ENCODE measurements around the gene DENND5B. TPM values are rescaled to one million over a fixed set of nuclear protein-coding genes. Genes with fewer than 3 reads are reported as not detected.
"Not testable (repeated sequence)": the region's sequence is repeated elsewhere in the genome, so short reads cannot be mapped to it uniquely, and the experiment has no call there.

DENND5B gene
- total RNA-seq, 4 donors from 2014 or later: 1.6 to 9.7 (median 5.8) TPM

DNA sequence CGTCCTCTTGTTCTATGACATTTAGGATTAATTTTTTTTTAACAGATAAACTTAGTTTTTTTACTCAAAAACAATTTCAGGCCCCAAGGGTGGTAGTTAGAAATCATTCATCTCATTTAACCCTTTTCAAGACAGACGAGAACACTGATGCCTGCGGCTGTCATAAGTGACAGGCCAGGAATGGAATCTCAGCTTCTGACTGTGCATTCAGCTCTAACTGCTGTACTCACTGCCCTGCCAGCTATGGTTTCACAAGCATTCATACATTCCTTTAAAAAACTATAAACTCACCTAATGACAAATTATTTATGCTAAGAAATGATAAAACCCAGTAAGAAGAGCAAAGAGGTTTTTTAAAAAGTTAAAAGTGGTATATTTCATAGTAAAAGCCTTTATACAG is 8.8 kb downstream of the DENND5B start:
- Histone ChIP-seq H3K4me1 (no peaks in the 10 kb centered on the region), H3K4me3 (no peak overlapping the region), H3K36me3 (no peaks in the 10 kb centered on the region), H3K27ac (no peak overlapping the region), H3K27me3 (no peaks in the 10 kb centered on the region), H3K9me3 (no peaks in the 10 kb centered on the region)
- no peak for DNase-seq (ENCODE audit: low spot score in 2 of 2)
- WGBS: 81% methylated on average over 3 of the region's 3 CpGs
- TF ChIP-seq, protein P1, sequence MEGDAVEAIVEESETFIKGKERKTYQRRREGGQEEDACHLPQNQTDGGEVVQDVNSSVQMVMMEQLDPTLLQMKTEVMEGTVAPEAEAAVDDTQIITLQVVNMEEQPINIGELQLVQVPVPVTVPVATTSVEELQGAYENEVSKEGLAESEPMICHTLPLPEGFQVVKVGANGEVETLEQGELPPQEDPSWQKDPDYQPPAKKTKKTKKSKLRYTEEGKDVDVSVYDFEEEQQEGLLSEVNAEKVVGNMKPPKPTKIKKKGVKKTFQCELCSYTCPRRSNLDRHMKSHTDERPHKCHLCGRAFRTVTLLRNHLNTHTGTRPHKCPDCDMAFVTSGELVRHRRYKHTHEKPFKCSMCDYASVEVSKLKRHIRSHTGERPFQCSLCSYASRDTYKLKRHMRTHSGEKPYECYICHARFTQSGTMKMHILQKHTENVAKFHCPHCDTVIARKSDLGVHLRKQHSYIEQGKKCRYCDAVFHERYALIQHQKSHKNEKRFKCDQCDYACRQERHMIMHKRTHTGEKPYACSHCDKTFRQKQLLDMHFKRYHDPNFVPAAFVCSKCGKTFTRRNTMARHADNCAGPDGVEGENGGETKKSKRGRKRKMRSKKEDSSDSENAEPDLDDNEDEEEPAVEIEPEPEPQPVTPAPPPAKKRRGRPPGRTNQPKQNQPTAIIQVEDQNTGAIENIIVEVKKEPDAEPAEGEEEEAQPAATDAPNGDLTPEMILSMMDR (IDR thresholded peaks at IDR 0.05): no peak
- TF ChIP-seq POLR2AphosphoS5 (IDR thresholded peaks at IDR 0.05): no peak
- no peak for TF ChIP-seq POLR2A (IDR thresholded peaks at IDR 0.05)
- no peak for TF ChIP-seq EP300 (IDR thresholded peaks at IDR 0.05)

DNA sequence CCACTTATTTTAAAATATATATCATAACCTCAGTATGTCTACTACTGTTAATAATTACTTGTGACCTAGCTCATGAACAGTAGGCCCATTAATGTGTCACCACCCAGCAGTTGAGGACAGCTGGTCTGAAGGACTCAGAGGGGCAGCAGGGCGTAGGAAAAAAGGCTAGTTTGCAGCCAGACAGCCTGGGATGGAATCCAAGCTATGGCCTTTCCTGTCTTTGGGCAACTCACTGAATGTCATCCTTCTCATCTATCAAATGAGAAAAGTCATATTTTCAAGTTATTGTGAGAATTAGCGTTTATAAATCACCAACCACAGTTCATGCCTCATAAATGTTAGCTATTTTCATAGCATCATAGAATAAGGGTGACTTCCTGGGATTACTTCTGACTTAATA is 12.3 kb downstream of the DENND5B start:
- H3K27me3 ChIP-seq: no peaks in the 10 kb centered on the region
- H3K4me1 ChIP-seq: no peaks in the 10 kb centered on the region
- no peaks in the 10 kb centered on the region for H3K9me3 ChIP-seq
- no peak overlapping the region for H3K27ac ChIP-seq
- no peaks in the 10 kb centered on the region for H3K36me3 ChIP-seq
- no peak for DNase-seq (ENCODE audit: low spot score in 2 of 2)
- no peak overlapping the region for H3K4me3 ChIP-seq
- TF ChIP-seq EP300 (IDR thresholded peaks at IDR 0.05): no peak
- TF ChIP-seq, protein P1 (IDR thresholded peaks at IDR 0.05): no peak
- TF ChIP-seq POLR2AphosphoS5 (IDR thresholded peaks at IDR 0.05): no peak
- TF ChIP-seq POLR2A (IDR thresholded peaks at IDR 0.05): no peak
- 48% methylated on average over 2 of the region's 2 CpGs for WGBS

DNA sequence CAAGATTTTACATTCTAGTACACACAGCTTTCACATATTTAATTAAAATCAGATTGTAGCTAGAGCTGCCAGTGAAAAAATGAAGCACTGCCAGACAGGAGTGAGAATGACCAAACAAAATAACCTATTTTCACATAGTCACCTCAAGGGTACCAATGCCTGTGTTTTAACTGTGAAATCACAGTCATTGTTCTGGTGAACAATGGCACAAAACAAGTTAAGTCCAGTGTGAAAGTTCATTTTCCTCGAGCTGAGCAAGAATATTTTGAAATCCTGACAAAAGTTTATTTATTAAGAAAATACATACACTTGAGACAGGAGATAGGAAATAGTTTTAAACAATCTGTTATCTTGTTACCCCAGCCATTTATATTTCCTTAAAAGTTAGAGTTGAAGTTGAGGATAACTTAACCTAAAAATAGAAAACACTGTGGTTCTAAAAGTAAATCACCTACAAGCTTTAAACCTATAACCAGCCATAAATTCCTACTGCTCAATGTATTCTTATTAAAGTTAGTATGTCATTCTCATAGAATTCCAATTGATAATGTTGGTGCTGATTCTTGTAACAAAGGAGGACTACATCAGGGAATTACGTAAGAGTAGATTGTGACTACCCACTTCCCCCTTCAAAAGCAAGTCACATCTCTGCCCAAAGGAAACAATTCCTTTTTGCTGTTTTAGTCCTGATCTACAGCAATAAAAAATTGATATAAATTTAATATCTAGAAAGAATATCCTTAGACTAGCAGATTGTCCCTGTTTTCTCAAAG is 15.9 kb downstream of the DENND5B start:
- H3K9me3 ChIP-seq: no peaks in the 10 kb centered on the region
- TF ChIP-seq, protein P1 (IDR thresholded peaks at IDR 0.05): no peak
- TF ChIP-seq POLR2AphosphoS5 (IDR thresholded peaks at IDR 0.05) (no peak), POLR2A (IDR thresholded peaks at IDR 0.05) (no peak), EP300 (IDR thresholded peaks at IDR 0.05) (no peak)
- no peak overlapping the region for H3K4me3 ChIP-seq
- WGBS: 50% methylated on average over 2 of the region's 2 CpGs
- no peaks in the 10 kb centered on the region for H3K27me3 ChIP-seq
- no peaks in the 10 kb centered on the region for H3K36me3 ChIP-seq
- no peak overlapping the region for H3K27ac ChIP-seq
- no peaks in the 10 kb centered on the region for H3K4me1 ChIP-seq
- DNase-seq (ENCODE audit: low spot score in 2 of 2): no peak

DNA sequence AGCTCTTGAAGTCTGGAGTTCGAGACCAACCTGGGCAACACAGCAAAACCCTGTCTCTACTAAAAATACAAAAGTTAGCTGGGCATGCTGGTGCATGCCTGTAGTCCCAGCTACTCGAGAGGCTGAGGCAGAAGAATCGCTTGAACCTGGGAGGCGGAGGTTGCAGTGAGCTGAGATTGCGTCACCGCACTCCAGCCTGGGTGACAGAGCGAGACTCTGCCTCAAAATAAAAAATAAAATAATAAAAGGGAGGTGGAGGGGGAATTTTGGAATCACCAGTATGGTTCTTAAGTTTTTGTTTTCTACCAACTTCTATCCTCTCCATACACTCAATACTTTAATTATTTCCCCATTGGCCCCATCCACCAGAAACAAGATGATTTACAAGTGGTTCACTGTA is 16.6 kb downstream of the DENND5B start:
- H3K4me1 ChIP-seq; H3K27me3 ChIP-seq; DNase-seq (ENCODE audit: low spot score in 2 of 2); H3K4me3 ChIP-seq; H3K36me3 ChIP-seq; H3K27ac ChIP-seq; H3K9me3 ChIP-seq: not testable (repeated sequence)
- WGBS: 84% methylated on average over 7 of the region's 7 CpGs

DNA sequence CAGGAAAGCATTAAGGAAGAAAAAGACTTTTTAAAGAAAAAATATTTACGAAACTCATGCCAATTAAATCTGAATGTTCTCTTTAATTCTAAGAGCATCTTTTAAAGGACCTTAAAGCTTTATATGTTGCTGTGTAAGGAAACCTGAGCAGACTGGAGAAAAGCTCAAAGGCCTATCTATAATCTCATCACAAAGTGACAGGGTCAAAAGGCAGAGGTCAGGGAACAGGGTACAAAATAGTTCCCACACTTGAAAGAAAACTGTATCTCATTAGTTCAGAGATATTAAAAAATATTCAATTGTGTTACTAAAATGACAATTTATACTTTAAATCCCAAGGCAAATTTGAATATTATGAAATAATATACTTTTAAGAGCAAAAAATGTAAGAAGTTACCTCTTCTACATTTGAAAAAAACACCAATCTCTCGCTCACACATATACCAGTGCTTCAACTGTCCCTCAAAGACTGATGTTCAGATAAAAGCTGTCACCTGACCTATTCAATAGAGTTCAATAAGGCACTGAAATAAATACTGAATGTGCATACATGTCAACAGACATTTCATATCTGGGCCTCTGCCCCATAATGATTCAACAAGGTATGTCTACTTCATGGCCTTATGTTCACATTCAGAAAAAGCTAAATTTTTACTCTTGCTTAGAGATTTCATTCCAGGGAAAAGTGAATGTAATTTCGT is 17.9 kb downstream of the DENND5B start:
- no peak overlapping the region for H3K4me3 ChIP-seq
- no peak for DNase-seq (ENCODE audit: low spot score in 2 of 2)
- TF ChIP-seq POLR2A (IDR thresholded peaks at IDR 0.05): no peak
- TF ChIP-seq POLR2AphosphoS5 (IDR thresholded peaks at IDR 0.05): no peak
- TF ChIP-seq, protein P1 (IDR thresholded peaks at IDR 0.05): no peak
- no peak for TF ChIP-seq EP300 (IDR thresholded peaks at IDR 0.05)
- no peaks in the 10 kb centered on the region for H3K4me1 ChIP-seq
- H3K9me3 ChIP-seq: no peaks in the 10 kb centered on the region
- H3K27ac ChIP-seq: no peak overlapping the region
- no peaks in the 10 kb centered on the region for H3K36me3 ChIP-seq
- 96% methylated on average over 3 of the region's 3 CpGs for WGBS
- no peaks in the 10 kb centered on the region for H3K27me3 ChIP-seq

All from suprapubic skin (tissue), 4 donors.